NCI-H345 treated with DMSO at 0.1 percent for 48 hours (cell line): ENCODE measurements around the gene CD320.
A peak's percentile ranks its signal among the peaks of the same experiment; 100 is the strongest.
"Not testable (repeated sequence)": the region's sequence is repeated elsewhere in the genome, so short reads cannot be mapped to it uniquely, and the experiment has no call there.

Source experiments
- DNase-seq: peaks from one replicate; lab custom pipeline; 2025; ENCODE audit not compliant: unreplicated experiment; lab: John Stamatoyannopoulos, UW

Gene CD320

GRCh38 chr19:8307965-8308866 is at the start of gene CD320:
CD320 (minus strand) TSS chr19:8308358; CDS start chr19:8308290, 68 bp downstream.
- peak; percentile 82 for DNase-seq

GRCh38 chr19:8357007-8357521 is 48.9 kb upstream of the CD320 start:
- DNase-seq = no peak

- no peak for DNase-seq
Observed at GRCh38 chr19:8355631-8356402, 47.7 kb upstream of the CD320 start.

- not testable (repeated sequence) for DNase-seq
Observed at GRCh38 chr19:8352845-8353244, 44.7 kb upstream of the CD320 start.

- no peak for DNase-seq
Observed at GRCh38 chr19:8352134-8352827, 44.1 kb upstream of the CD320 start.

GRCh38 chr19:8349629-8350372 is 41.6 kb upstream of the CD320 start:
- DNase-seq = not testable (repeated sequence)

- no peak for DNase-seq
Observed at GRCh38 chr19:8343483-8343844, 35.3 kb upstream of the CD320 start.

- DNase-seq = peak; percentile 84
Observed at GRCh38 chr19:8342684-8343482, 34.7 kb upstream of the CD320 start, which contains the start of gene KANK3. KANK3 (minus strand) TSS chr19:8343262; CDS start chr19:8337828, 5,434 bp downstream.

DNA sequence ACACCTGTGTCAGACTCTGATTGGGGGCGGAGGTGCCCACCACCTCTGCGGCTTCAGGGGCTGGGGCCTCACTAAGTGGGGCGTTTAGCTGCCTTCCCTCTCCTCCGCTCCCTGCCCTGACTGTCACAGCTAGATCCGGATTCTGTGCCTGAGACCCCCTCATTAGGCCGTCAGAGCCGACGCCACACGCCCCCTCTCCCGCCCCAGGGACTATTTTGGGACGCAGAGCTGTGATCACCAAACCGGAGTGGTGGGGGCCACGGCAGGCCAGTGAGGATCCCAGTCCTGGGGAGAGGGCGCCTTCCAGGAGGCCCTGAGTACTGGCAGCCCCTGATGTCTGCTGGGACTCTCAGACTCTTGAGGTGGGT is 34.1 kb upstream of the CD320 start:
- DNase-seq = no peak

GRCh38 chr19:8341504-8341903 is 33.3 kb upstream of the CD320 start:
- not testable (repeated sequence) for DNase-seq

DNA sequence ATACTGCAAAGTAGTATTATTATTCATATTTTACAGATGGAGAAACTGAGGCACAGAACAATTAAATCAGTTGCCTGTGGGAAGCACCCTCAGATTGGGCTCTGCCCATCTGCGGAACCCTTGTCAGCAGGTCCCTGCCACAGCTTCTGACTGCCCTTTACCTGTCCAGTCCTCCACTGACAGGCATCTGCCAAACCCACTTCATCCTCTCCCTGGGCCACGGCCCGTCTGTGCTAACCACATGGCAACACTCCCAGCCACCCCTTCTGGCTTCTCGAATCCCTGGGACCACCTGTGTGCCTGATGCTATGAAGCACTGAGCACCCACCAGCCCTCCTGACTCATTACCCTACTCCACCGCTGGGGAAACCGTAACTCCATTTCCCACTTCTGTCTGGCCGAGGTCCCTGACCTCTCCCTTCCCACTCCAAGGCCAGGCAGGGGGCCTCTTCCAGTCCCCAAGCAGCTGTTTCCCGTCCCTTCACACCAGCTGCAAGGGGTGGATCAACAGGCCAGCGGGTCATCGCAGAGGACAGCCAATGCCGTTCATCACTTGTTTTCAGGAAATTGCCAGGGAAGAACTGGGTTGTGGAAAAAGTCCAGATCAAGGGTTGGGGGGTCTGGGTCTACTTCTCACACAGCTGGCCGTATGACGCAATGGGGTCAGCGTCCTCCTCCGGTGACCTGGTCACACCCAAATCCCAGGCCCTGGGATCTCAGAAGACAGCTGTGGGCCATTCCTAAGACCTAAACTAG is 32.4 kb upstream of the CD320 start:
- no peak for DNase-seq

- DNase-seq = no peak
Observed at GRCh38 chr19:8338835-8339234, 30.7 kb upstream of the CD320 start.

- no peak for DNase-seq
Observed at GRCh38 chr19:8337728-8338127, 29.6 kb upstream of the CD320 start.

DNA sequence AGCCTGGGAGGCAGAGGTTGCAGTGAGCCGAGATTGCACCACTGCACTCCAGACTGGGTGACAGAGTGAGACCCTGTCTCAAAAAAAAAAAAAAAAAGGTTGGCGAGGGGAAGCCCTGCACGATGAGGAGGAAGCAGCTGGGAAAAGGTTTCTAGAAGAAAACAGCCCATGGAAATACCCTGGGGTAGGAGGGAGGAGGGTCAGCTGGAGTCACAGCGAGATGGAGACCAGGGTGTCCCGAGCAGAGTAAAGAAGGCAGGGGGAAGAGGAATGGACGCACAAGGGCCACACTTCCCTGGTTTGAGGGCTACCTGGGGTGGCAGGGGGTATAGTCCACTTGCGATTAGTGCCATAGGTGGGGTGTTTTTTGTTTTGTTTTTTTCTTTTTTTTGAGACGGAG is 28.5 kb upstream of the CD320 start:
- DNase-seq = no peak

DNA sequence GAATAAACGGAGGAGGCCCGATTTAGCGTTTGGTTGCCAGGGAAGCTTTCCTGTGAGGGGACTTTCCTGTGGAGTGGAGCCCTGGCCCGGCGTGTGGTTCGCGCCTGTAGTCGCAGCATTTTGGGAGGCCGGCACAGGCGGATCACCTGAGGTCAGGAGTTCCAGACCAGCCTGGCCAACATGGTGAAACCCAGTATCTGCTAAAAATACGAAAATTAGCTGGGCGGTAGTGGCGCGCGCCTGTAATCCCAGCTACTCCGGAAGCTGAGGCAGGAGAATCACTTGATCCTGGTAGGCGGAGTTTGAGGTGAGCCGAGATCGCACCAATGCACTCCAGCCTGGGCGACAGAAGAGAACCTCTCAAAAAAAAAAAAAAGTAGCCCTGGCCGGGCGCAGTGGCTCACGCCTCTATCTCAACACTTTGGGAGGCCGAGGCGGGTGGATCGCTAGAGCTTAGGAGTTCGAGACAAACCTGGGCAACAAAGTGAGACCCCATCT is 28.0 kb upstream of the CD320 start:
- DNase-seq = no peak

DNA sequence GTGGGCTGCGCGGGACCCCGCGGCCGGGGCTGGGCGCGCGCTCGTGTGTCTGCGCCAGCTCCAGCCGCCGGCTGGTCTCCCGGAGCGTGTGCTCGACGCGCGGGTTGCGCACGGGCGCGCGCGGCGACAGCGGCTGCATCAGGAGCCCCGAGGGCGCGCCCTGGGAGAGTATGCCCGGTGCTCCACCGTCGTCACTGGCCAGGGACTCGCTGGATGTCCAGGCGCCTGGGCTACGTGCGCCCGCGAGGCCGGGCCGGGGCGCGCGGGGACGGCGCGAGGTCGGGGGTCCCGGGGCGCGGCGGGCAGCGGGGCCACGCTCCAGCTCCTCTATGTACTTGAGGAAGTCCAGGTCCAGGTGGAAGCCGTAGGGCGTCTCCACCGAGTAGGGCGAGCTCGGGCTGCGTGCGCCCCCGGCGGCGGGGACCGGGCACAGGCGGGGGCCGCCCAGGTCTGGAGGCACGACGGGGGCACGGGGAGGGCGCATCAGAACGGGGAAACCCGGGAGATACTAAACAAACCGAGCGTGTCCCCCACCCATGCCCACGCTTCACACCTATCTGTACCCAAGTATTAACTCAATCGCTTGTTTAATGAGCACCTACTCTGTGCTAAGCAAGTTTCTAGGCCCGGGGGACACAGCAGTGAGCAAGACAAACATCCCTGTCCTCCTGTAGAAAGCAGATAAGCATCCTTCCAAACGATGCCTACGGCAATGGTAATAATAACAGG is 27.3 kb upstream of the CD320 start:
- DNase-seq = no peak

DNA sequence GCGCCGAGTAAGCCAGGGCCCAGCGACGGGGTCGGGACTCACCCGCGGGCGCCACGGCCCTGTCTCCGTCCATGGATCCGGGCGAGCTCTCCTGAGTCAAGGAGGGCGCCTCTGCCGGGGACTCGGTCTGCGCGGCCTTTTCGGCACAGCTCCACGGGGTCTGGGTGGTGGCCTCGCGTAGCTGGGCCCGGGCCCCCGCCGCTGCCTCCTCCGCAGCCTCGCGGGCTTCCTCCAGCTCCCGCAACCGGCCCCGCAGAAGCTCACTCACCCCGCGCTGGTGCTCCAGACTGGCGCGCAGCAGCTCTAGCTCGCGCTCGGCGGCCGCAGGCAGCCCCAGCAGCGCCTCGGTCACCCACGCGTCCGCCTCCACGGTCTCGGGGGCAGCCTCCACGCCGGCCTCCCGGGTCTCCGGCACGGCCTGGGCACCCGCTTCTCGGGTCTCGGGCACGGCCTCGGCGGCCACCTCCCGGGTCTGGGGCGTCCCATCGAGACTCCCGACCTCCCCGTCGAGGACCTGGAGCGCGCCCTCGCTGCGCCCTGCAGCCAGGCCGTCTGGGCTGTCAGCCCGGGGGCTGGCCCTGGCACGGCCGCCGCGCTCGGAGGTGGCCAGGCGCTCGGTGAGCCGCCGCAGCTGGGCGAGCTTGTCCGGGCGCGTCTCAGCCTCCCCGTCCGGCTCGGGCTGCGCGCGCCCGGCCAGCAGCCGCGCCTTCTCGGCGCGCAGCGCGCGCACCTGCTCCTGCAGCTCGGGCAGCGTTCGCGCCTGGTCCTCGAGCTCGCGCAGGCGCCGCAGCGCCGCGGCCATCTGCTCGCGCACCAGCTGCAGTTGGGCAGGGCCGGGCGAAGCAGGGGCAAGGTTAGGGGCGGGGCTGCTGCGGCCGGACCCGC is 26.5 kb upstream of the CD320 start:
- peak; percentile 62 for DNase-seq
